Astrocyte of the spinal cord (primary cell): ENCODE data around the gene KIF25.

Experiments used
- DNase-seq: peaks from one replicate; pipeline ENCODE4 v3.0.0; 2011; ENCODE audit warnings: low read depth, low spot score
- H3K4me3 ChIP-seq: 2 replicates; pipeline ENCODE4 v1.5.1; 2011; ENCODE audit warnings: low read depth, mild to moderate bottlenecking, low read length, moderate library complexity
- in situ Hi-C: cut with HindIII; loops from 2 replicates; pipeline ENCODE4 v1.10.0; 2017; ENCODE audit warnings: low sequenced_read_pairs
- TF ChIP-seq, protein P1 (sequence below): IDR thresholded peaks from 2 replicates; pipeline ENCODE4 v1.5.1; 2012; ENCODE audit warnings: low read depth, mild to moderate bottlenecking, low read length, inconsistent platforms

KIF25 gene

GRCh38 chr6:167953551-167953950 lies 43.9 kb upstream of the KIF25 start:
- H3K4me3 ChIP-seq: no peak overlapping the region
- in situ Hi-C loops: no loop called here
- TF ChIP-seq, protein P1, sequence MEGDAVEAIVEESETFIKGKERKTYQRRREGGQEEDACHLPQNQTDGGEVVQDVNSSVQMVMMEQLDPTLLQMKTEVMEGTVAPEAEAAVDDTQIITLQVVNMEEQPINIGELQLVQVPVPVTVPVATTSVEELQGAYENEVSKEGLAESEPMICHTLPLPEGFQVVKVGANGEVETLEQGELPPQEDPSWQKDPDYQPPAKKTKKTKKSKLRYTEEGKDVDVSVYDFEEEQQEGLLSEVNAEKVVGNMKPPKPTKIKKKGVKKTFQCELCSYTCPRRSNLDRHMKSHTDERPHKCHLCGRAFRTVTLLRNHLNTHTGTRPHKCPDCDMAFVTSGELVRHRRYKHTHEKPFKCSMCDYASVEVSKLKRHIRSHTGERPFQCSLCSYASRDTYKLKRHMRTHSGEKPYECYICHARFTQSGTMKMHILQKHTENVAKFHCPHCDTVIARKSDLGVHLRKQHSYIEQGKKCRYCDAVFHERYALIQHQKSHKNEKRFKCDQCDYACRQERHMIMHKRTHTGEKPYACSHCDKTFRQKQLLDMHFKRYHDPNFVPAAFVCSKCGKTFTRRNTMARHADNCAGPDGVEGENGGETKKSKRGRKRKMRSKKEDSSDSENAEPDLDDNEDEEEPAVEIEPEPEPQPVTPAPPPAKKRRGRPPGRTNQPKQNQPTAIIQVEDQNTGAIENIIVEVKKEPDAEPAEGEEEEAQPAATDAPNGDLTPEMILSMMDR: no peak
- DNase-seq: no peak

DNA sequence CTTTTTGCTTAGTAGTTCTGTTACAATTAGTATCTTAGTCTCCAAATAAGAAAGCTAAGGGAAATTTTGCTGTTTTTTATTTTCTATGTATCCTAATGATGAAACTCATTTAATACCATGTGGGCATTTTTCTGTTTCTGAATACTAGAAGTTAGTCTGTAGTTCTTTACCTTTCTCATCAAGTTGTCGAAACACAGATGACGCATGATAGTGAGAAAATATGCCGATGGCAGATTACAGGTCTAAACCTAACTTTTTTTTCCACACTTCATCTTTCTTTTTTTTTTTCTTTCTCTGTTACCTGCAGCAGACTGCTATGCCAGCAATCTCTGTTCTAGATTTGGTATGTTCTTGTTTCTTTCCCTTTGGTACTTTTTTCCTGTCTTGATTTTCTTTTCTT lies 43.3 kb upstream of the KIF25 start:
- TF ChIP-seq, protein P1: no peak
- no peak for DNase-seq
- no peak overlapping the region for H3K4me3 ChIP-seq
- in situ Hi-C loops: no loop called here

DNA sequence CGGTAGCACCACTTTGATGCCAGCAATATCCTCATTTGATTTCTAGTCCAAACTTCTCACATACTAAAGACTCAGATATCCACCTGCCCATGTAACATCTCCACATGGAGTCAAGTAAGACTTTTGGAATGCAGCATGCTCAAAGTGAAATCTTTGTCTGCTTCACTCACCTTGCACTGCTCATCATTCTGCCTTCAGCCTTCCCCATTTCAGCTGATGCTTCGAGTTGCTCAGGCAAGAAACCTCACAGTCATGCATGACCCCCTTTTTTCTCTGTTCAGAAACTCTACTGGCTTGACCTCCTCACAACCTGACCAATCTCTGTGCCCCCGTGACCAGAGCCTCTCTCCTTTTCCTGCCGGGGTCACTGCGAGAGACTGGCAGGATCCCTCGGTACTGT lies 41.0 kb upstream of the KIF25 start:
- in situ Hi-C loops: no loop called here
- no peak overlapping the region for H3K4me3 ChIP-seq
- DNase-seq: no peak
- TF ChIP-seq, protein P1: no peak

DNA sequence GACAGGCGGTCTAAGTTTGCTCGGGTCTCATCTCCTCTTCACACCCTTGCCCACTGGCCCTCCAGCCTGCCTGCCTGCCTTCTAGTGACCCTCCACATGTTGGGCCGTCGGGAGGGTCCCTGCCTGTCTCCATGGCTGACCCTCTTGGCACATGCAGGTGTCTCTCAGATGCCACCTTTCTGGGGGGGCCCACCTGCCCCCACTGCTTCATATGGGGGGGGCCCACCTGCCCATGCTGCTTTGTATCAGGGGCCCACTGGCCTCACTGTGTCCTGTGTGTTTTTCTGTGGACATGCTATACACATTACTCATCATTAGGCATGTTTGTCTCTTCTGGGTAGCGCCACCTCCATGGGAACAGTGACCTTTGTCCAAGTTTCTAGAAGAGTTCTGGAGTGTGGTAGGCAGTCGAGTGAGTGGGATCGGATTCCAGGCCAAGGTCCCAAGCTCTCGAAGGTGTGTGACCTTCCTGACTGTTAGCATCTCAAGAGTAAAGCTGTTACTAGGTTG lies 40.4 kb upstream of the KIF25 start:
- H3K4me3 ChIP-seq: no peak overlapping the region
- DNase-seq: no peak
- TF ChIP-seq, protein P1: no peak
- in situ Hi-C loops: no loop called here

DNA sequence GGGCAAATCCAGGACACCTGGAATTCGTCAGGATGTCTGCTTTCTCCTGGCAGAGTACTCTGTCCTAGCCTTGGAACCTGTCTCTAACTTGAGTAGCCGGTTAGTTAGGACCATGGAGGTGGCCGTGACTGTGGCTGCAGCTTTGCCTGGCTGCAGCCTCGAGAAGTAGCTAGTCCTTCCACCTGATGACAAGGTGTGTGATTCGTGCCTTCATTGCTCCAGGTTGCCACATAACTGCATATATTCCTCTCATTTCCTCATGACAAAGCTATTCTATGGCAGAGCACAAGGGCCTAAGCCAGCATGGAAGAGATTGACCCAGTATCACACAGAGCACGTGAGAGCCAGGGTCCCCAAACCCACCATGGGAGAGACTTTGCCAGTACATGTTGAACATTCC lies 39.8 kb upstream of the KIF25 start:
- no peak for DNase-seq
- H3K4me3 ChIP-seq: no peak overlapping the region
- in situ Hi-C loops: no loop called here
- TF ChIP-seq, protein P1: no peak

GRCh38 chr6:167960579-167960978 lies 36.9 kb upstream of the KIF25 start:
- H3K4me3 ChIP-seq: no peak overlapping the region
- TF ChIP-seq, protein P1: no peak
- in situ Hi-C loops: no loop called here
- DNase-seq: no peak

DNA sequence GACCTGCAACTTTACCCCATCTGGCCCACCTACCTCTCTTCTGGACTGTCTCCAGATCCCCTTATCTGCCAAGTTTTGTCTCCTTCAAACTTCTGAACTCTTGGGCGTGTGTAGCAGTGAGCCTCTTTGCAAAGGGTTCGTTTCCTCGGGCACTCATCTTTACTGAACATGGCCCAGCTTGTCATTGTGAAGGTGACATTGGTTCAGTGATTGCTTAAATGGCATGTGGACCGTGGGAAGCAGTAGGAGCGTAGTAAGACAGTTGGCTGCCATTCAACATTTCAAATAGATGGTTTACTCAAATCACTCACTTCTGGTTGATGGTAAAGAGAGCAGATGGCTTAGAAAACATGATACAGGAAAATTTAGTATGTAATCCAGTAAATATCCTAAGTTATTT lies 34.8 kb upstream of the KIF25 start:
- H3K4me3 ChIP-seq: no peak overlapping the region
- no peak for DNase-seq
- TF ChIP-seq, protein P1: no peak
- in situ Hi-C loops: no loop called here
